Measurements from ENCODE around the gene FARS2.
"Not testable (repeated sequence)": the region's sequence is repeated elsewhere in the genome, so short reads cannot be mapped to it uniquely, and the experiment has no call there.

FARS2 gene

GRCh38 chr6:5645328-5646290 is 384.3 kb downstream of the FARS2 start:
- no peak for DNase-seq

GRCh38 chr6:5652406-5653137 is 391.3 kb downstream of the FARS2 start:
- no peak for DNase-seq

- DNase-seq = no peak
These were observed 392.5 kb downstream of the FARS2 start for GRCh38 chr6:5653801-5654200.

GRCh38 chr6:5656226-5656625 is 394.9 kb downstream of the FARS2 start:
- DNase-seq = no peak

- not testable (repeated sequence) for DNase-seq
These were observed 395.4 kb downstream of the FARS2 start for GRCh38 chr6:5656695-5657094.

- no peak for DNase-seq
These were observed 396.5 kb downstream of the FARS2 start for GRCh38 chr6:5657684-5658430.

- DNase-seq = no peak
These were observed 398.2 kb downstream of the FARS2 start for GRCh38 chr6:5659467-5659866.

GRCh38 chr6:5660772-5661171 is 399.5 kb downstream of the FARS2 start:
- no peak for DNase-seq

GRCh38 chr6:5662797-5663196 is 401.5 kb downstream of the FARS2 start:
- no peak for DNase-seq

GRCh38 chr6:5663259-5663658 is 401.9 kb downstream of the FARS2 start:
- DNase-seq = no peak

- no peak for DNase-seq
These were observed 402.4 kb downstream of the FARS2 start for GRCh38 chr6:5663739-5664138.

- no peak for DNase-seq
These were observed 402.8 kb downstream of the FARS2 start for GRCh38 chr6:5664149-5664548.

- DNase-seq = peak; percentile 35
These were observed 403.9 kb downstream of the FARS2 start for GRCh38 chr6:5665173-5665572.

- DNase-seq = no peak
These were observed 404.4 kb downstream of the FARS2 start for GRCh38 chr6:5665667-5666066.

- DNase-seq = no peak
These were observed 405.4 kb downstream of the FARS2 start for GRCh38 chr6:5666695-5667094.

GRCh38 chr6:5667737-5668136 is 406.4 kb downstream of the FARS2 start:
- DNase-seq = no peak

- no peak for DNase-seq
These were observed 409.1 kb downstream of the FARS2 start for GRCh38 chr6:5670381-5670780.

GRCh38 chr6:5670811-5671561 is 409.7 kb downstream of the FARS2 start:
- DNase-seq = peak; percentile 29

GRCh38 chr6:5671601-5672559 is 410.6 kb downstream of the FARS2 start:
- DNase-seq = no peak

- no peak for DNase-seq
These were observed 411.3 kb downstream of the FARS2 start for GRCh38 chr6:5672581-5673011.

Measured in NCI-H510A treated with DMSO at 0.1 percent for 48 hours (cell line).